SK-N-SH treated with all-trans-retinoic acid at 6 μM for 48 hours (cell line): ENCODE results near the gene MAP3K20.

Experiments used
- ATAC-seq: fragments of 200-7000 bp; cut with Tn5 transposase; 3 replicates; pipeline ENCODE4 v1.9.1; 2020; ENCODE audit warnings: mild to moderate bottlenecking, moderate library complexity
- ARNTL ChIP-seq: fragments of 450-650 bp; formaldehyde crosslinking; IDR thresholded peaks from 2 replicates; pipeline ENCODE4 v1.5.0; 2020; ENCODE audit warnings: low read depth, mild to moderate bottlenecking, moderate library complexity, borderline replicate concordance
- BACH2 ChIP-seq: fragments of 250-450 bp; sonication (Bioruptor Pico); IDR thresholded peaks from 2 replicates; pipeline ENCODE4 v1.9.0; 2021; ENCODE audit warnings: mild to moderate bottlenecking, borderline replicate concordance
- CREB5 ChIP-seq: fragments of 250-450 bp; sonication (Bioruptor Pico); IDR thresholded peaks from 2 replicates; pipeline ENCODE4 v1.5.1; 2020; ENCODE audit warnings: low read depth, mild to moderate bottlenecking, moderate library complexity
- CSDC2 ChIP-seq: fragments of 250-450 bp; sonication (Bioruptor Pico); IDR thresholded peaks from 2 replicates; pipeline ENCODE4 v1.5.0; 2020; ENCODE audit warnings: mild to moderate bottlenecking, moderate library complexity
- CSRNP3 ChIP-seq: fragments of 250-450 bp; sonication (Bioruptor Pico); IDR thresholded peaks from 2 replicates; pipeline ENCODE4 v1.5.1; 2021; ENCODE audit warnings: mild to moderate bottlenecking, moderate library complexity
- ESRRG ChIP-seq: fragments of 250-450 bp; sonication (Bioruptor Pico); IDR thresholded peaks from 2 replicates; pipeline ENCODE4 v1.6.1; 2021; ENCODE audit warnings: mild to moderate bottlenecking
- GLIS3 ChIP-seq: fragments of 250-450 bp; sonication (Bioruptor Pico); IDR thresholded peaks from 2 replicates; pipeline ENCODE4 v1.5.0; 2020; ENCODE audit warnings: mild to moderate bottlenecking, moderate library complexity
- ISL1 ChIP-seq: fragments of 250-450 bp; sonication (Bioruptor Pico); IDR thresholded peaks from 2 replicates; pipeline ENCODE4 v2.1.2; 2022; ENCODE audit warnings: mild to moderate bottlenecking, moderate library complexity
- OSR1 ChIP-seq: fragments of 250-450 bp; sonication (Bioruptor Pico); IDR thresholded peaks from 2 replicates; pipeline ENCODE4 v1.8.0; 2022; ENCODE audit warnings: moderate library complexity, mild to moderate bottlenecking, inconsistent platforms
- PATZ1 ChIP-seq: fragments of 250-450 bp; sonication (Bioruptor Pico); IDR thresholded peaks from 2 replicates; pipeline ENCODE4 v1.8.0; 2020; ENCODE audit warnings: mild to moderate bottlenecking, moderate library complexity, borderline replicate concordance
- POU6F1 ChIP-seq: fragments of 250-450 bp; sonication (Bioruptor Pico); IDR thresholded peaks from 2 replicates; pipeline ENCODE4 v1.8.0; 2021; ENCODE audit warnings: low read depth, mild to moderate bottlenecking, moderate library complexity, borderline replicate concordance
- PPARA ChIP-seq: fragments of 250-450 bp; sonication (Bioruptor Pico); IDR thresholded peaks from 2 replicates; pipeline ENCODE4 v1.5.0; 2020; ENCODE audit warnings: mild to moderate bottlenecking, borderline replicate concordance
- RARB ChIP-seq: fragments of 250-450 bp; sonication (Bioruptor Pico); IDR thresholded peaks from 2 replicates; pipeline ENCODE4 v1.8.0; 2021; ENCODE audit warnings: mild to moderate bottlenecking, moderate library complexity
- SNAI2 ChIP-seq: fragments of 250-450 bp; sonication (Bioruptor Pico); IDR thresholded peaks from 2 replicates; pipeline ENCODE4 v1.5.0; 2020; ENCODE audit warnings: mild to moderate bottlenecking, moderate library complexity
- TCF4 ChIP-seq: fragments of 250-450 bp; sonication (Bioruptor Pico); IDR thresholded peaks from 2 replicates; pipeline ENCODE4 v1.8.0; 2021; ENCODE audit warnings: mild to moderate bottlenecking, moderate library complexity, borderline replicate concordance
- TOX ChIP-seq: fragments of 250-450 bp; sonication (Bioruptor Pico); IDR thresholded peaks from 2 replicates; pipeline ENCODE4 v1.8.0; 2021; ENCODE audit warnings: mild to moderate bottlenecking, moderate library complexity, borderline replicate concordance
- TSHZ2 ChIP-seq: fragments of 250-450 bp; sonication (Bioruptor Pico); IDR thresholded peaks from 2 replicates; pipeline ENCODE4 v1.5.0; 2020; ENCODE audit warnings: mild to moderate bottlenecking, moderate library complexity
- ZC3H10 ChIP-seq: fragments of 250-450 bp; sonication (Bioruptor Pico); IDR thresholded peaks from 2 replicates; pipeline ENCODE4 v1.5.1; 2021; ENCODE audit warnings: mild to moderate bottlenecking, moderate library complexity
- ZFP3 ChIP-seq: fragments of 250-450 bp; sonication (Bioruptor Pico); IDR thresholded peaks from 2 replicates; pipeline ENCODE4 v1.5.0; 2020; ENCODE audit warnings: mild to moderate bottlenecking, moderate library complexity
- ZFP30 ChIP-seq: fragments of 450-650 bp; formaldehyde crosslinking; IDR thresholded peaks from 2 replicates; pipeline ENCODE4 v1.5.0; 2022; ENCODE audit warnings: mild to moderate bottlenecking, moderate library complexity
- ZNF565 ChIP-seq: fragments of 450-650 bp; formaldehyde crosslinking; conservative IDR thresholded peaks from 2 replicates; pipeline ENCODE4 v1.5.0; 2020; ENCODE audit warnings: low read depth, mild to moderate bottlenecking, moderate library complexity
- ZNF70 ChIP-seq: fragments of 450-650 bp; formaldehyde crosslinking; IDR thresholded peaks from 2 replicates; pipeline ENCODE4 v1.5.0; 2020; ENCODE audit warnings: mild to moderate bottlenecking, moderate library complexity
- ZNF8 ChIP-seq: fragments of 450-650 bp; formaldehyde crosslinking; IDR thresholded peaks from 2 replicates; pipeline ENCODE4 v1.5.0; 2020; ENCODE audit warnings: mild to moderate bottlenecking, moderate library complexity

Gene MAP3K20

GRCh38 chr2:173241643-173242042, 166.0 kb downstream of the MAP3K20 start:
- TF ChIP-seq SNAI2 (CRISPR knock-in tag) (no peak), CSRNP3 (CRISPR knock-in tag) (no peak), ZFP3 (CRISPR knock-in tag) (no peak), TOX (CRISPR knock-in tag) (no peak), ZC3H10 (CRISPR knock-in tag) (no peak), ZNF8 (CRISPR knock-in tag) (no peak), POU6F1 (CRISPR knock-in tag) (no peak), PPARA (CRISPR knock-in tag) (no peak), BACH2 (CRISPR knock-in tag) (no peak), OSR1 (CRISPR knock-in tag) (no peak), ARNTL (no peak), ZNF70 (CRISPR knock-in tag) (no peak), TSHZ2 (CRISPR knock-in tag) (no peak), RARB (no peak), ZFP30 (no peak)
- TF ChIP-seq, all 23 proteins: peak for 0
- ATAC-seq, result no peak

GRCh38 chr2:173247156-173247555, 171.5 kb downstream of the MAP3K20 start:
- TF ChIP-seq ESRRG (CRISPR knock-in tag) (no peak), ZNF70 (CRISPR knock-in tag) (no peak), ZNF8 (CRISPR knock-in tag) (no peak), ZC3H10 (CRISPR knock-in tag) (no peak), TCF4 (no peak), OSR1 (CRISPR knock-in tag) (no peak), CSRNP3 (CRISPR knock-in tag) (no peak), ARNTL (no peak), ISL1 (CRISPR knock-in tag) (no peak), ZFP30 (no peak), ZNF565 (no peak), PATZ1 (CRISPR knock-in tag) (no peak), ZFP3 (CRISPR knock-in tag) (no peak), CSDC2 (CRISPR knock-in tag) (no peak), TOX (CRISPR knock-in tag) (no peak), SNAI2 (CRISPR knock-in tag) (no peak), CREB5 (CRISPR knock-in tag) (no peak), POU6F1 (CRISPR knock-in tag) (no peak), GLIS3 (CRISPR knock-in tag) (no peak)
- ATAC-seq, result no peak
